K562 (cell line): ENCODE data around the gene CUTC. TPM values are rescaled to one million over a fixed set of nuclear protein-coding genes. Genes with fewer than 3 reads are reported as not detected.

Experiments
- ATAC-seq: fragments of 200-7000 bp; cut with Tn5 transposase; 3 replicates; pipeline ENCODE4 v1.9.1; 2020; ENCODE audit warnings: moderate library complexity
- BruUV-seq: library from RNA; stranded (reverse); fragments of 400-500 nt; replicated peaks from 2 replicates; lab custom pipeline; 2021; lab: Mats Ljungman, UMichigan
- CTCF ChIA-PET: fragments of 300-600 bp; formaldehyde crosslinking; extraction: SDS; loops from one replicate; lab custom pipeline; 2021; ENCODE audit warnings: low intra/inter-chr PET ratio; lab: Yijun Ruan, JAX
- POLR2A ChIA-PET: fragments of 300-600, 350-650 bp; sonication (Branson Sonifier 250); formaldehyde crosslinking; extraction: SDS; loops from one replicate; lab custom pipeline; 2021; ENCODE audit warnings: antibody characterized with exemption, inconsistent platforms; lab: Yijun Ruan, JAX
- DNase-seq, 4 experiments: peaks; one replicate each; pipeline versions ENCODE4 v3.0.0 to v3.0.0-alpha.2; 2011 to 2018; ENCODE audit warnings: low spot score in 3 of 4, mixed read lengths in 3 of 4; ENCODE audit errors: extremely low read depth in 1 of 4
- FAIRE-seq: peaks from 2 replicates; lab custom pipeline; 2011; peaks lifted over from hg19 to GRCh38; lab: Jason Lieb, UNC
- H2AFZ ChIP-seq: 2 replicates; pipeline ENCODE4 v1.6.0; 2011; ENCODE audit warnings: low read depth, low read length, control low read depth, inconsistent platforms
- H3K27ac ChIP-seq: fragments of 200-600 bp; 3 replicates; pipeline ENCODE4 v1.8.0; 2011; ENCODE audit warnings: low read depth, mild to moderate bottlenecking, control low read depth, inconsistent platforms, low read length, moderate library complexity, mixed read lengths; ENCODE audit errors: extremely low read depth
- H3K27me3 ChIP-seq, 2 experiments: fragments of 300-600 bp in 1 of 2; 2 replicates in 1 of 2; 3 replicates in 1 of 2; pipeline versions ENCODE4 v1.6.0 to v1.8.0; 2011; ENCODE audit warnings: inconsistent platforms in 2 of 2, low read length in 2 of 2, mild to moderate bottlenecking in 1 of 2, mixed read lengths in 1 of 2, moderate library complexity in 1 of 2; ENCODE audit not compliant: control insufficient read depth in 2 of 2, insufficient read depth in 2 of 2
- H3K36me3 ChIP-seq: fragments of 300-600 bp; 3 replicates; pipeline ENCODE4 v1.8.0; 2011; ENCODE audit warnings: mild to moderate bottlenecking, low read length, inconsistent platforms; ENCODE audit not compliant: control insufficient read depth, insufficient read depth
- H3K4me1 ChIP-seq, 2 experiments: fragments of 200-600 bp in 1 of 2; replicated peaks in 1 of 2; 2 replicates in 1 of 2; 3 replicates in 1 of 2; pipeline versions ENCODE4 v1.5.1 to v1.8.0; 2011; ENCODE audit warnings: inconsistent platforms in 2 of 2, low read length in 2 of 2, mild to moderate bottlenecking in 1 of 2, mixed read lengths in 1 of 2, moderate library complexity in 1 of 2; ENCODE audit not compliant: control insufficient read depth in 2 of 2, insufficient read depth in 2 of 2
- H3K4me2 ChIP-seq: 2 replicates; pipeline ENCODE4 v1.6.1; 2011; ENCODE audit warnings: low read length, control low read depth, inconsistent platforms, mixed read lengths; ENCODE audit not compliant: insufficient read depth
- H3K4me3 ChIP-seq: fragments of 200-600 bp; sonication (generic), shearing (Covaris generic); 2 replicates; pipeline ENCODE4 v1.5.1; 2016; ENCODE audit warnings: control low read depth, inconsistent platforms
- H3K79me2 ChIP-seq: fragments of 200-600 bp; 3 replicates; pipeline ENCODE4 v1.8.0; 2011; ENCODE audit warnings: low read length, inconsistent platforms; ENCODE audit not compliant: control insufficient read depth, insufficient read depth
- H3K9ac ChIP-seq, 2 experiments: 2 replicates each; pipeline versions ENCODE4 v1.6.0 to v1.6.1; 2011; ENCODE audit warnings: low read depth in 2 of 2, low read length in 2 of 2, control low read depth in 1 of 2, inconsistent platforms in 1 of 2, mild to moderate bottlenecking in 1 of 2, mixed read lengths in 1 of 2; ENCODE audit not compliant: insufficient read depth in 1 of 2
- H3K9me1 ChIP-seq: one replicate; pipeline ENCODE4 v1.6.0; 2011; ENCODE audit warnings: inconsistent platforms, mild to moderate bottlenecking, low read length, moderate library complexity; ENCODE audit not compliant: control insufficient read depth, insufficient read depth
- H3K9me3 ChIP-seq: replicated peaks from 2 replicates; pipeline ENCODE4 v1.5.1; 2011; ENCODE audit warnings: low read depth, low read length, inconsistent platforms; ENCODE audit not compliant: control insufficient read depth, insufficient read depth
- H4K20me1 ChIP-seq: replicated peaks from 2 replicates; pipeline ENCODE4 v1.6.1; 2011; ENCODE audit warnings: low read length, inconsistent platforms, mixed read lengths; ENCODE audit not compliant: control insufficient read depth, insufficient read depth
- HOMEZ ChIP-seq: fragments of 250-450 bp; sonication (Bioruptor Pico); IDR thresholded peaks from 2 replicates; pipeline ENCODE4 v1.4.0; 2020; ENCODE audit warnings: mild to moderate bottlenecking, moderate library complexity
- KDM2B ChIP-seq: fragments of 250-450 bp; sonication (Bioruptor Pico); IDR thresholded peaks from 2 replicates; pipeline ENCODE4 v1.8.0; 2021; ENCODE audit warnings: mild to moderate bottlenecking, moderate library complexity
- KHSRP ChIP-seq: fragments of 450-650 bp; IDR thresholded peaks from 2 replicates; pipeline ENCODE4 v1.6.1; 2017
- MAFF ChIP-seq: IDR thresholded peaks from 2 replicates; pipeline ENCODE4 v1.6.1; 2012; ENCODE audit warnings: low read length, improper control_type of control experiment
- MBD2 ChIP-seq: sonication (generic); IDR thresholded peaks from 2 replicates; pipeline ENCODE4 v1.6.1; 2016; ENCODE audit warnings: low read depth, borderline replicate concordance
- NR2F6 ChIP-seq: fragments of 450-650 bp; formaldehyde crosslinking; IDR thresholded peaks from 2 replicates; pipeline ENCODE4 v1.4.0; 2020; ENCODE audit warnings: mild to moderate bottlenecking
- SOX6 ChIP-seq: fragments of 450-650 bp; IDR thresholded peaks from 2 replicates; pipeline ENCODE4 v1.6.1; 2014; ENCODE audit warnings: mild to moderate bottlenecking
- TAF7 ChIP-seq: fragments of 450-650 bp; IDR thresholded peaks from 2 replicates; pipeline ENCODE4 v1.6.1; 2016; ENCODE audit warnings: missing genetic modification characterization, missing compliant biosample characterization
- ZBTB5 ChIP-seq: fragments of 450-650 bp; IDR thresholded peaks from 2 replicates; pipeline ENCODE4 v1.6.1; 2017; ENCODE audit warnings: antibody characterized with exemption
- ZC3H4 ChIP-seq: sonication (generic); formaldehyde crosslinking; IDR thresholded peaks from 2 replicates; pipeline ENCODE4 v1.9.0; 2021; ENCODE audit warnings: missing genetic modification reagents, borderline replicate concordance
- ZNF23 ChIP-seq: fragments of 250-450 bp; sonication (Bioruptor Pico); IDR thresholded peaks from 2 replicates; pipeline ENCODE4 v1.4.0; 2020; ENCODE audit warnings: mild to moderate bottlenecking
- ZNF232 ChIP-seq: sonication (generic); formaldehyde crosslinking; IDR thresholded peaks from 2 replicates; pipeline ENCODE4 v1.8.0; 2022; ENCODE audit warnings: mild to moderate bottlenecking, missing genetic modification reagents
- WGBS: fragments of 100-300 bp; shearing (Covaris generic); methylation state at CpG from one replicate; pipeline ENCODE4 v1.1.6; 2016; ENCODE audit warnings: low coverage, mixed read lengths; ENCODE audit not compliant: insufficient coverage; ENCODE audit errors: missing lambda C conversion rate; 5-methylcytosine and 5-hydroxymethylcytosine counted together
- in situ Hi-C: fragments of 300-500 bp; cut with MboI; formaldehyde crosslinking; loops from 4 replicates; pipeline ENCODE4 v1.15.0; 2018; ENCODE audit warnings: inconsistent platforms, mixed read lengths
- intact Hi-C: fragments of 100-400 bp; cut with micrococcal nuclease; formaldehyde crosslinking; loops from 2 replicates; pipeline ENCODE4 v1.14.2; 2022
- polyA plus RNA-seq, 8 experiments: library from polyadenylated mRNA; depleted of rRNA in 4 of 8; stranded (reverse) in 5 of 8; unstranded in 3 of 8; fragments of >200 nt; fragmentation: Nextera tagmentation in 2 of 8; fragmentation: Illumina TruSeq in 1 of 8; extraction: Ambion mirVana in 2 of 8; extraction: Trizol in 1 of 8; gene quantifications; 2 replicates each; pipeline versions ENCODE4 v1.2.1 to v1.2.3, GENCODE V29; 2011 to 2014; ENCODE audit warnings: inconsistent platforms in 1 of 8, missing spikeins in 1 of 8
- total RNA-seq, 7 experiments: library from RNA; depleted of rRNA in 6 of 7; stranded (reverse); fragments of >200 nt in 6 of 7; fragmentation: Illumina TruSeq in 2 of 7; extraction: Trizol in 2 of 7; gene quantifications; 2 replicates each; pipeline versions ENCODE4 v1.2.1 to v1.2.3, GENCODE V29; 2011 to 2021; ENCODE audit warnings: low replicate concordance in 1 of 7
- TF ChIP-seq, protein P1 (sequence below), 2 experiments: fragments of 250-450 bp in 1 of 2; fragments of 450-650 bp in 1 of 2; sonication (Bioruptor Pico) in 1 of 2; IDR thresholded peaks; 2 replicates each; pipeline versions ENCODE4 v1.6.1 to v1.8.0; 2016 to 2021; ENCODE audit warnings: mild to moderate bottlenecking in 2 of 2, moderate library complexity in 2 of 2, missing compliant biosample characterization in 1 of 2, missing genetic modification characterization in 1 of 2
- TF ChIP-seq, protein P2 (sequence below): sonication (generic); formaldehyde crosslinking; IDR thresholded peaks from 2 replicates; pipeline ENCODE4 v1.8.1; 2023; ENCODE audit warnings: missing genetic modification reagents, mild to moderate bottlenecking, borderline replicate concordance

Gene CUTC
- total and polyA plus RNA-seq, 9 of the 15 experiments (the other 6 are each of a cell fraction or from before 2014, with no cell fraction given) = 18.6 to 69.3 (median 32.3) TPM

- Histone ChIP-seq H3K27me3 (no peaks in the 10 kb centered on the region), H3K4me2 (no peak overlapping the region), H3K4me3 (no peak overlapping the region), H3K9me3 (no peaks in the 10 kb centered on the region), H3K36me3 (no peaks in the 10 kb centered on the region), H2AFZ (no peak overlapping the region), H3K27ac (no peak overlapping the region), H3K79me2 (no peaks in the 10 kb centered on the region), H3K9ac (no peak overlapping the region), H4K20me1 (no peaks in the 10 kb centered on the region), H3K4me1 (no peaks in the 10 kb centered on the region; a peak in 1 of 5 replicates), H3K9me1 (no peaks in the 10 kb centered on the region)
- intact Hi-C loops (no loop called here), in situ Hi-C loops (no loop called here)
- ChIA-PET CTCF (no interaction called here), POLR2A (no interaction called here)
- DNase-seq = no peak
- WGBS = 4% methylated on average over 4 of the region's 4 CpGs
- no peak for ATAC-seq
- no peak for FAIRE-seq
- BruUV-seq = no TSS peak
- TF ChIP-seq SOX6 (no peak), KHSRP (no peak), ZNF232 (CRISPR knock-in tag) (no peak), ZBTB5 (no peak), KDM2B (CRISPR knock-in tag) (no peak), MBD2 (no peak), HOMEZ (CRISPR knock-in tag) (no peak), MAFF (no peak), NR2F6 (no peak), TAF7 (tag) (no peak), ZNF23 (CRISPR knock-in tag) (no peak), ZC3H4 (CRISPR knock-in tag) (no peak)
- TF ChIP-seq, protein P1, sequence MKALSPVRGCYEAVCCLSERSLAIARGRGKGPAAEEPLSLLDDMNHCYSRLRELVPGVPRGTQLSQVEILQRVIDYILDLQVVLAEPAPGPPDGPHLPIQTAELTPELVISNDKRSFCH (CRISPR knock-in tag; IDR thresholded peaks at IDR 0.05) = no peak
- TF ChIP-seq, protein P1 (tag; IDR thresholded peaks at IDR 0.05) = no peak
- TF ChIP-seq, protein P2, sequence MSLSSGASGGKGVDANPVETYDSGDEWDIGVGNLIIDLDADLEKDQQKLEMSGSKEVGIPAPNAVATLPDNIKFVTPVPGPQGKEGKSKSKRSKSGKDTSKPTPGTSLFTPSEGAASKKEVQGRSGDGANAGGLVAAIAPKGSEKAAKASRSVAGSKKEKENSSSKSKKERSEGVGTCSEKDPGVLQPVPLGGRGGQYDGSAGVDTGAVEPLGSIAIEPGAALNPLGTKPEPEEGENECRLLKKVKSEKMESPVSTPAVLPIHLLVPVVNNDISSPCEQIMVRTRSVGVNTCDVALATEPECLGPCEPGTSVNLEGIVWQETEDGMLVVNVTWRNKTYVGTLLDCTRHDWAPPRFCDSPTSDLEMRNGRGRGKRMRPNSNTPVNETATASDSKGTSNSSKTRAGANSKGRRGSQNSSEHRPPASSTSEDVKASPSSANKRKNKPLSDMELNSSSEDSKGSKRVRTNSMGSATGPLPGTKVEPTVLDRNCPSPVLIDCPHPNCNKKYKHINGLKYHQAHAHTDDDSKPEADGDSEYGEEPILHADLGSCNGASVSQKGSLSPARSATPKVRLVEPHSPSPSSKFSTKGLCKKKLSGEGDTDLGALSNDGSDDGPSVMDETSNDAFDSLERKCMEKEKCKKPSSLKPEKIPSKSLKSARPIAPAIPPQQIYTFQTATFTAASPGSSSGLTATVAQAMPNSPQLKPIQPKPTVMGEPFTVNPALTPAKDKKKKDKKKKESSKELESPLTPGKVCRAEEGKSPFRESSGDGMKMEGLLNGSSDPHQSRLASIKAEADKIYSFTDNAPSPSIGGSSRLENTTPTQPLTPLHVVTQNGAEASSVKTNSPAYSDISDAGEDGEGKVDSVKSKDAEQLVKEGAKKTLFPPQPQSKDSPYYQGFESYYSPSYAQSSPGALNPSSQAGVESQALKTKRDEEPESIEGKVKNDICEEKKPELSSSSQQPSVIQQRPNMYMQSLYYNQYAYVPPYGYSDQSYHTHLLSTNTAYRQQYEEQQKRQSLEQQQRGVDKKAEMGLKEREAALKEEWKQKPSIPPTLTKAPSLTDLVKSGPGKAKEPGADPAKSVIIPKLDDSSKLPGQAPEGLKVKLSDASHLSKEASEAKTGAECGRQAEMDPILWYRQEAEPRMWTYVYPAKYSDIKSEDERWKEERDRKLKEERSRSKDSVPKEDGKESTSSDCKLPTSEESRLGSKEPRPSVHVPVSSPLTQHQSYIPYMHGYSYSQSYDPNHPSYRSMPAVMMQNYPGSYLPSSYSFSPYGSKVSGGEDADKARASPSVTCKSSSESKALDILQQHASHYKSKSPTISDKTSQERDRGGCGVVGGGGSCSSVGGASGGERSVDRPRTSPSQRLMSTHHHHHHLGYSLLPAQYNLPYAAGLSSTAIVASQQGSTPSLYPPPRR = no peak
Observed at GRCh38 chr10:99770408-99771045, 38.5 kb downstream of the CUTC start.
